Keratinocyte (primary cell): ENCODE data around the gene SMCR8. TPM values are rescaled to one million over a fixed set of nuclear protein-coding genes. Genes with fewer than 3 reads are reported as not detected.

ENCODE experiments used
- DNase-seq: peaks from one replicate; pipeline ENCODE4 v3.0.0-alpha.2; 2011; ENCODE audit warnings: low read depth, missing footprints, low spot score
- FAIRE-seq: peaks from 2 replicates; lab custom pipeline; 2011; peaks lifted over from hg19 to GRCh38; lab: Jason Lieb, UNC
- H2AFZ ChIP-seq: 2 replicates; pipeline ENCODE4 v1.6.0; 2012; ENCODE audit warnings: low read length, control low read depth, inconsistent platforms; ENCODE audit not compliant: control insufficient read depth
- H3K27ac ChIP-seq: 2 replicates; pipeline ENCODE4 v1.5.1; 2011; ENCODE audit warnings: low read length; ENCODE audit not compliant: control insufficient read depth, insufficient read depth
- H3K27me3 ChIP-seq: 3 replicates; pipeline ENCODE4 v1.6.0; 2011; ENCODE audit warnings: low read length; ENCODE audit not compliant: control insufficient read depth, insufficient read depth; ENCODE audit errors: extremely low read depth
- H3K36me3 ChIP-seq, 2 experiments: 2 replicates in 1 of 2; 3 replicates in 1 of 2; pipeline ENCODE4 v1.5.1; 2011; ENCODE audit warnings: low read length in 2 of 2, mild to moderate bottlenecking in 1 of 2; ENCODE audit not compliant: control insufficient read depth in 2 of 2, insufficient read depth in 2 of 2; ENCODE audit errors: extremely low read depth in 1 of 2
- H3K4me1 ChIP-seq: 3 replicates; pipeline ENCODE4 v1.5.1; 2011; ENCODE audit warnings: low read length; ENCODE audit not compliant: control insufficient read depth, insufficient read depth; ENCODE audit errors: extremely low read depth
- H3K4me2 ChIP-seq: 3 replicates; pipeline ENCODE4 v1.6.0; 2011; ENCODE audit warnings: low read depth, low read length; ENCODE audit not compliant: control insufficient read depth, insufficient read depth; ENCODE audit errors: extremely low read depth
- H3K4me3 ChIP-seq, 3 experiments: fragments of 200-600 bp in 1 of 3; sonication (generic) in 1 of 3; 2 replicates in 2 of 3; 3 replicates in 1 of 3; pipeline ENCODE4 v1.5.1; 2011 to 2016; ENCODE audit warnings: low read length in 3 of 3, mild to moderate bottlenecking in 3 of 3, control low read depth in 2 of 3, inconsistent platforms in 1 of 3, low read depth in 1 of 3, mixed read lengths in 1 of 3, mixed run types in 1 of 3, moderate library complexity in 1 of 3; ENCODE audit not compliant: control insufficient read depth in 2 of 3, insufficient read depth in 2 of 3; ENCODE audit errors: extremely low read depth in 1 of 3
- H3K79me2 ChIP-seq: 2 replicates; pipeline ENCODE4 v1.6.0; 2012; ENCODE audit warnings: low read length; ENCODE audit not compliant: control insufficient read depth, insufficient read depth
- H3K9ac ChIP-seq: 3 replicates; pipeline ENCODE4 v1.6.0; 2011; ENCODE audit warnings: low read length; ENCODE audit not compliant: control insufficient read depth, insufficient read depth; ENCODE audit errors: extremely low read depth
- H3K9me1 ChIP-seq: 3 replicates; pipeline ENCODE4 v1.6.0; 2011; ENCODE audit warnings: low read length; ENCODE audit not compliant: control insufficient read depth, insufficient read depth; ENCODE audit errors: extremely low read depth
- H3K9me3 ChIP-seq: 2 replicates; pipeline ENCODE4 v1.5.1; 2012; ENCODE audit warnings: low read depth, low read length; ENCODE audit not compliant: control insufficient read depth
- H4K20me1 ChIP-seq: 3 replicates; pipeline ENCODE4 v1.6.0; 2011; ENCODE audit warnings: low read length; ENCODE audit not compliant: control insufficient read depth, insufficient read depth; ENCODE audit errors: extremely low read depth
- CTCF ChIP-seq, 3 experiments: IDR thresholded peaks in 1 of 3; conservative IDR thresholded peaks in 1 of 3; optimal IDR thresholded peaks in 1 of 3; 2 replicates in 2 of 3; 3 replicates in 1 of 3; pipeline versions ENCODE3 to v1.5.1; 2011; ENCODE audit warnings: low read length in 3 of 3, mild to moderate bottlenecking in 3 of 3, moderate library complexity in 2 of 3, control low read depth in 1 of 3, inconsistent platforms in 1 of 3; ENCODE audit not compliant: insufficient read depth in 2 of 3; ENCODE audit errors: extremely low read depth in 1 of 3
- EZH2 ChIP-seq: IDR thresholded peaks from one replicate; pipeline ENCODE4 v1.6.1; 2012; ENCODE audit warnings: inconsistent platforms, mild to moderate bottlenecking, low read length, moderate library complexity
- dilution Hi-C: fragments of 300-500 bp; cut with MboI; formaldehyde crosslinking; loops from one replicate; pipeline ENCODE4 v1.7.0; 2020; ENCODE audit warnings: low sequenced_read_pairs; ENCODE audit not compliant: extremely low pct_ligation_motif_present
- polyA plus RNA-seq, 5 experiments: library from polyadenylated mRNA; depleted of rRNA in 3 of 5; stranded (reverse) in 3 of 5; stranded (forward) in 1 of 5; unstranded in 1 of 5; fragments of >200 nt; gene quantifications; 1 replicate in 1 of 5; 2 replicates in 3 of 5; 3 replicates in 1 of 5; pipeline versions ENCODE4 v1.2.1 to v1.2.3, GENCODE V29; 2011 to 2012; ENCODE audit warnings: missing spikeins in 2 of 5, low read depth in 1 of 5, low replicate concordance in 1 of 5

The SMCR8 gene
- polyA plus RNA-seq, 1 donor (not counting 4 experiments of a cell fraction or from before 2014, with no cell fraction given) = 7.8 TPM

GRCh38 chr17:18280249-18280648, 34.8 kb upstream of the SMCR8 start:
- FAIRE-seq (no peak), DNase-seq (no peak)
- dilution Hi-C loops = no loop called here
- Histone ChIP-seq H3K79me2 (no peaks in the 10 kb centered on the region), H3K27me3 (no peaks in the 10 kb centered on the region), H3K9ac (no peak overlapping the region), H3K4me3 (no peak overlapping the region), H4K20me1 (no peaks in the 10 kb centered on the region), H3K27ac (no peak overlapping the region), H3K36me3 (peaks cover 35 to 48% of the 10 kb centered on the region in 2 experiments), H3K9me1 (no peaks in the 10 kb centered on the region), H3K4me2 (no peak overlapping the region), H3K4me1 (no peaks in the 10 kb centered on the region), H2AFZ (no peak overlapping the region), H3K9me3 (no peaks in the 10 kb centered on the region)
- TF ChIP-seq EZH2 = no peak
- no peak for TF ChIP-seq CTCF (optimal IDR thresholded peaks at IDR 0.05 in 1 of 3, IDR thresholded peaks at IDR 0.05 in 1 of 3, conservative IDR thresholded peaks at IDR 0.05 in 1 of 3; ENCODE audit: extremely low read depth in 1 of 3, insufficient read depth in 2 of 3, low read length in 3 of 3)

GRCh38 chr17:18280766-18281371, 34.2 kb upstream of the SMCR8 start:
- Histone ChIP-seq H3K9me3 (no peaks in the 10 kb centered on the region), H3K4me1 (no peaks in the 10 kb centered on the region), H3K9ac (no peak overlapping the region), H3K27ac (no peak overlapping the region), H3K79me2 (no peaks in the 10 kb centered on the region), H4K20me1 (no peaks in the 10 kb centered on the region), H3K36me3 (peaks cover 37 to 48% of the 10 kb centered on the region in 2 experiments), H2AFZ (no peak overlapping the region), H3K4me3 (no peak overlapping the region), H3K9me1 (no peaks in the 10 kb centered on the region), H3K4me2 (no peak overlapping the region), H3K27me3 (no peaks in the 10 kb centered on the region)
- DNase-seq = no peak
- TF ChIP-seq EZH2 (no peak), CTCF (optimal IDR thresholded peaks at IDR 0.05 in 1 of 3, IDR thresholded peaks at IDR 0.05 in 1 of 3, conservative IDR thresholded peaks at IDR 0.05 in 1 of 3; ENCODE audit: extremely low read depth in 1 of 3, insufficient read depth in 2 of 3, low read length in 3 of 3) (no peak)
- no peak for FAIRE-seq
- dilution Hi-C loops = no loop called here
